HL-60 (cell line): Measurements from ENCODE around the gene ASS1.

ENCODE experiments used
- DNase-seq, 2 experiments: peaks; one replicate each; pipeline ENCODE4 v3.0.0-alpha.2; 2010 to 2020; ENCODE audit warnings: low read depth in 1 of 2, low spot score in 1 of 2
- H3K27ac ChIP-seq: fragments of 250-450 bp; sonication (Bioruptor Pico); replicated peaks from 2 replicates; pipeline ENCODE4 v1.5.1; 2020; ENCODE audit warnings: mild to moderate bottlenecking, moderate library complexity
- H3K27me3 ChIP-seq: fragments of 250-450 bp; sonication (Bioruptor Pico); 2 replicates; pipeline ENCODE4 v1.5.1; 2021; ENCODE audit warnings: mild to moderate bottlenecking, moderate library complexity; ENCODE audit not compliant: insufficient read depth, poor library complexity, severe bottlenecking
- H3K4me3 ChIP-seq: replicated peaks from 2 replicates; pipeline ENCODE4 v1.5.1; 2011; ENCODE audit warnings: mild to moderate bottlenecking, control low read depth, low read length; ENCODE audit not compliant: insufficient read depth
- GABPA ChIP-seq: IDR thresholded peaks from 2 replicates; pipeline ENCODE4 v1.6.1; 2012; ENCODE audit warnings: low read depth
- POLR2AphosphoS5 ChIP-seq: IDR thresholded peaks from 2 replicates; pipeline ENCODE4 v1.6.1; 2012; ENCODE audit warnings: low read depth
- SPI1 ChIP-seq: IDR thresholded peaks from 2 replicates; pipeline ENCODE4 v1.6.1; 2012; ENCODE audit warnings: low read depth, mild to moderate bottlenecking, borderline replicate concordance
- TF ChIP-seq, protein P1 (sequence below): IDR thresholded peaks from 2 replicates; pipeline ENCODE4 v1.6.1; 2012; ENCODE audit warnings: low read depth; ENCODE audit not compliant: insufficient replicate concordance
- TF ChIP-seq, protein P2 (sequence below): IDR thresholded peaks from one replicate; pipeline ENCODE4 v1.5.1; 2011; ENCODE audit warnings: low read length, control low read depth, inconsistent platforms; ENCODE audit not compliant: insufficient read depth

The ASS1 gene

DNA sequence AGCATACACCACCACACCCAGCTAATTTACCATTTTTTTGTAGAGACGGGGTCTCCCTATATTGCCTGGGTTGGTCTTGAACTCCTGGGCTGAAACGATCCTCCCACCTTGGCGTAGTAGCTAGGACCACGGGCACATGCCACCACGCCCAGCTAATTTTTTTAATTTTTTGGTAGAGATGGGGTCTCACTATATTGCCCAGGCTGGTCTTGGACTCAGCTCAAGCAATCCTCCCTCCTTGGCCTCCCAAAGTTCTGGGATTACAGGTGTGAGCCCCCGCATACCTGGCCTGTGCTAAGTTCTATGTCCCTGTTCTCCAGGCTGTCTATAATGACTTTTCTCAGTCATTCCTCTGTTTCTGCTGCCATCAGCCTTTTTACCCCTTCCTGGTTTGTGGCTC lies 41.3 kb downstream of the ASS1 start:
- no peak overlapping the region for H3K4me3 ChIP-seq
- TF ChIP-seq, protein P1, sequence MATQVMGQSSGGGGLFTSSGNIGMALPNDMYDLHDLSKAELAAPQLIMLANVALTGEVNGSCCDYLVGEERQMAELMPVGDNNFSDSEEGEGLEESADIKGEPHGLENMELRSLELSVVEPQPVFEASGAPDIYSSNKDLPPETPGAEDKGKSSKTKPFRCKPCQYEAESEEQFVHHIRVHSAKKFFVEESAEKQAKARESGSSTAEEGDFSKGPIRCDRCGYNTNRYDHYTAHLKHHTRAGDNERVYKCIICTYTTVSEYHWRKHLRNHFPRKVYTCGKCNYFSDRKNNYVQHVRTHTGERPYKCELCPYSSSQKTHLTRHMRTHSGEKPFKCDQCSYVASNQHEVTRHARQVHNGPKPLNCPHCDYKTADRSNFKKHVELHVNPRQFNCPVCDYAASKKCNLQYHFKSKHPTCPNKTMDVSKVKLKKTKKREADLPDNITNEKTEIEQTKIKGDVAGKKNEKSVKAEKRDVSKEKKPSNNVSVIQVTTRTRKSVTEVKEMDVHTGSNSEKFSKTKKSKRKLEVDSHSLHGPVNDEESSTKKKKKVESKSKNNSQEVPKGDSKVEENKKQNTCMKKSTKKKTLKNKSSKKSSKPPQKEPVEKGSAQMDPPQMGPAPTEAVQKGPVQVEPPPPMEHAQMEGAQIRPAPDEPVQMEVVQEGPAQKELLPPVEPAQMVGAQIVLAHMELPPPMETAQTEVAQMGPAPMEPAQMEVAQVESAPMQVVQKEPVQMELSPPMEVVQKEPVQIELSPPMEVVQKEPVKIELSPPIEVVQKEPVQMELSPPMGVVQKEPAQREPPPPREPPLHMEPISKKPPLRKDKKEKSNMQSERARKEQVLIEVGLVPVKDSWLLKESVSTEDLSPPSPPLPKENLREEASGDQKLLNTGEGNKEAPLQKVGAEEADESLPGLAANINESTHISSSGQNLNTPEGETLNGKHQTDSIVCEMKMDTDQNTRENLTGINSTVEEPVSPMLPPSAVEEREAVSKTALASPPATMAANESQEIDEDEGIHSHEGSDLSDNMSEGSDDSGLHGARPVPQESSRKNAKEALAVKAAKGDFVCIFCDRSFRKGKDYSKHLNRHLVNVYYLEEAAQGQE: no peak
- TF ChIP-seq SPI1 (no peak), POLR2AphosphoS5 (no peak), GABPA (no peak)
- TF ChIP-seq, protein P2, sequence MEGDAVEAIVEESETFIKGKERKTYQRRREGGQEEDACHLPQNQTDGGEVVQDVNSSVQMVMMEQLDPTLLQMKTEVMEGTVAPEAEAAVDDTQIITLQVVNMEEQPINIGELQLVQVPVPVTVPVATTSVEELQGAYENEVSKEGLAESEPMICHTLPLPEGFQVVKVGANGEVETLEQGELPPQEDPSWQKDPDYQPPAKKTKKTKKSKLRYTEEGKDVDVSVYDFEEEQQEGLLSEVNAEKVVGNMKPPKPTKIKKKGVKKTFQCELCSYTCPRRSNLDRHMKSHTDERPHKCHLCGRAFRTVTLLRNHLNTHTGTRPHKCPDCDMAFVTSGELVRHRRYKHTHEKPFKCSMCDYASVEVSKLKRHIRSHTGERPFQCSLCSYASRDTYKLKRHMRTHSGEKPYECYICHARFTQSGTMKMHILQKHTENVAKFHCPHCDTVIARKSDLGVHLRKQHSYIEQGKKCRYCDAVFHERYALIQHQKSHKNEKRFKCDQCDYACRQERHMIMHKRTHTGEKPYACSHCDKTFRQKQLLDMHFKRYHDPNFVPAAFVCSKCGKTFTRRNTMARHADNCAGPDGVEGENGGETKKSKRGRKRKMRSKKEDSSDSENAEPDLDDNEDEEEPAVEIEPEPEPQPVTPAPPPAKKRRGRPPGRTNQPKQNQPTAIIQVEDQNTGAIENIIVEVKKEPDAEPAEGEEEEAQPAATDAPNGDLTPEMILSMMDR: no peak
- DNase-seq: no peak
- no peaks in the 10 kb centered on the region for H3K27me3 ChIP-seq
- no peak overlapping the region for H3K27ac ChIP-seq

DNA sequence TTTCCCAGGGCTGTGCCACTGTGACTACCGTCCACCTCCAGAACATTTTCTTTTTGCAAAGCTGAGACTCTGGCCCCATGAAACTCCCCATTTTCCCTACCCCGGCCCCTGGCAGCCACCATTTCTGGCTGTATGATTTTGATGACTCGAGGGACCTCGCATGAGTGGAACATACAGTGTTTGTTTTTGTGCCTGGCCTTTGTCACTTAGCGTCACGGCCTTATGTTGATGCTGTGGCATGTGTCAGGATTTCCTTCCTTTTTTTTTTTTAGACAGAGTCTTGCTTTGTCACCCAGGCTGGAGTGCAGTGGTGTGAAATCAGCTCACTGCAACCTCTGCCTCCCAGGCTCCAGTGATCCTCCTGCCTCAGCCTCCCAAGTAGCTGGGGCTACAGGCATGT lies 42.7 kb downstream of the ASS1 start:
- DNase-seq: no peak
- H3K27ac ChIP-seq: no peak overlapping the region
- no peak for TF ChIP-seq POLR2AphosphoS5
- TF ChIP-seq GABPA: no peak
- H3K4me3 ChIP-seq: no peak overlapping the region
- no peaks in the 10 kb centered on the region for H3K27me3 ChIP-seq

DNA sequence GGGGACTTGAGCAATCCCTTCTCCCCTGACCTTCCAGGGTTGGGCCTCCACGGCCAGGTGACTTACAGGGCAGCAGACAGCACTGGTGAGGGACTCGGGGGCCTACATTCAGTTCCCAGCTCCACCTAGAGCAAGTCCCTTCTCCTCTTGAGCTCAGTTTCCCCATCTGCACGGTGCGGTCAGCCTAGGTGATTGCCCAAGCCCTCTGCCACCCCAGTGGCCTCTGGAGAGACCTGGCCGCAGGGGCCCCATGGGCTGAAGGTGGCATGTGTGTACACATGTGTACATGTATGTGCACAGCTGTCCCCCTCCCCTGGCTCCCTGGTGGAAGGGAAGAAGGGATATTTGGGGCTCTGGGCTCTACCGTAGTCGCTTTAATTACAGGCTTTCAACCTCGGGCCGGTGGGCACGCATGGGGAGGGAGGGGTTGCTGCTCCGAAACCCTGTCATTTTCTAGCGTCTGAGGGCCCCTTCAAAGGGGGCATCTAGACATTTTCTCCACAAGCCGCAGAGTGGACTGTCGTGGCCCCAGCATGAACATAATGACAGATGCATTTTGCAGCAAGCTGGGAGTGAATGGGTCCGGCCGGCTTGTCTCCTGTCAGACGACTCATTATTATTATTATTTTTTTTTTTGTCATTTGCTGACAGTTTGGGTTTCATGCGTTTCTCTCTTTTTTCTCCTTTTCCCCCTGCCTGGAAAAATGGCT lies 44.0 kb downstream of the ASS1 start:
- TF ChIP-seq, protein P1: no peak
- TF ChIP-seq GABPA (no peak), SPI1 (no peak), POLR2AphosphoS5 (no peak)
- TF ChIP-seq, protein P2: no peak
- Histone ChIP-seq H3K27ac (no peak overlapping the region), H3K4me3 (no peak overlapping the region), H3K27me3 (no peaks in the 10 kb centered on the region)
- no peak for DNase-seq

DNA sequence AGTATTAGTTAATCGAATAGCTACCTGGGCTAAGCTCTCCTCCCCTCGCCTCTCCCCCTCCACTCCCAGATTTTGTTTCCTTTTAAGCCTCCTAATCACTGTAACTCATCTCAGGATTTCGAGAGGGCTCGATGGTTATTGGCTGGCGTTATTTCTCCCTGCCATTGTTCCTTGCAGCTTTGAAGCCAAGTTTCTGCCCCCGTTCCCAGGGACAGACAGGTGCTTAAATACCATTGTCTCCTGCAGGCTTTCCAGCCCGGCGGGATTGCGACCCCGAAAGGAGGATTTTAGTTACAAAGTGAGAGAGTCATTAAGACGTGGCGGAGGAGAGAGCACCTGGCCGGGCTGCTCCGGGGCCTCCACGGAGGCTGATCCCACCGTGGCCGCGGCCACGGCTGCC lies 46.2 kb downstream of the ASS1 start:
- Histone ChIP-seq H3K27ac (no peak overlapping the region), H3K27me3 (no peaks in the 10 kb centered on the region), H3K4me3 (no peak overlapping the region)
- no peak for TF ChIP-seq SPI1
- TF ChIP-seq, protein P1: no peak
- no peak for TF ChIP-seq POLR2AphosphoS5
- TF ChIP-seq, protein P2: no peak
- TF ChIP-seq GABPA: no peak
- no peak for DNase-seq
